ENCODE results near the gene PCDH1. TPM values are rescaled to one million over a fixed set of nuclear protein-coding genes. Genes with fewer than 3 reads are reported as not detected.

Gene PCDH1
- total RNA-seq, 2 donors from 2014 or later = 97.3 to 105 TPM

DNA sequence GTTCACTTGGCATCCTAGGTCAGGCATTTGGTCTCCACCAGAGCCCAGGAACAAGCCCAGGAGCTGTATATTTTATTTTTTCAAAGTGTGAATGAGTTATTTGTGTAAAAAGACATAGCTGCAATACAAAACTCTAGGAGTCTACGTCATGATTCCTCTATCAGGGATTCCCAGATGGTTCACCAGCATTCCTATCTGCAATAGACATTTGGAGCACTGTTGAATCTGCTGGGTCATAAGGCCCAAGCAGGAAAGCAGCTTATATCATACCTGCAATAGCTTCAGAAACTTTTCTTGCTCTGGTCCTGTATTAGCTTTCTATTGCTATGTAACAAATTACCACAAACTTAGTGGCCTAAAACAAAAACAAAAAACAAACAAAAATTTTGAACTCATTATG is 28.8 kb upstream of the PCDH1 start:
- Histone ChIP-seq H3K27ac (no peak overlapping the region), H3K27me3 (no peaks in the 10 kb centered on the region), H3K9me3 (no peaks in the 10 kb centered on the region), H3K4me3 (no peak overlapping the region), H3K4me1 (no peaks in the 10 kb centered on the region), H3K9ac (ENCODE audit: low read depth in 2 of 2, low read length in 2 of 2) (no peak overlapping the region), H3K36me3 (no peaks in the 10 kb centered on the region)
- DNase-seq = no peak
- intact Hi-C loops (cut with DNase I) = no loop called here
- TF ChIP-seq, protein P1, sequence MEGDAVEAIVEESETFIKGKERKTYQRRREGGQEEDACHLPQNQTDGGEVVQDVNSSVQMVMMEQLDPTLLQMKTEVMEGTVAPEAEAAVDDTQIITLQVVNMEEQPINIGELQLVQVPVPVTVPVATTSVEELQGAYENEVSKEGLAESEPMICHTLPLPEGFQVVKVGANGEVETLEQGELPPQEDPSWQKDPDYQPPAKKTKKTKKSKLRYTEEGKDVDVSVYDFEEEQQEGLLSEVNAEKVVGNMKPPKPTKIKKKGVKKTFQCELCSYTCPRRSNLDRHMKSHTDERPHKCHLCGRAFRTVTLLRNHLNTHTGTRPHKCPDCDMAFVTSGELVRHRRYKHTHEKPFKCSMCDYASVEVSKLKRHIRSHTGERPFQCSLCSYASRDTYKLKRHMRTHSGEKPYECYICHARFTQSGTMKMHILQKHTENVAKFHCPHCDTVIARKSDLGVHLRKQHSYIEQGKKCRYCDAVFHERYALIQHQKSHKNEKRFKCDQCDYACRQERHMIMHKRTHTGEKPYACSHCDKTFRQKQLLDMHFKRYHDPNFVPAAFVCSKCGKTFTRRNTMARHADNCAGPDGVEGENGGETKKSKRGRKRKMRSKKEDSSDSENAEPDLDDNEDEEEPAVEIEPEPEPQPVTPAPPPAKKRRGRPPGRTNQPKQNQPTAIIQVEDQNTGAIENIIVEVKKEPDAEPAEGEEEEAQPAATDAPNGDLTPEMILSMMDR (IDR thresholded peaks at IDR 0.05) = no peak

DNA sequence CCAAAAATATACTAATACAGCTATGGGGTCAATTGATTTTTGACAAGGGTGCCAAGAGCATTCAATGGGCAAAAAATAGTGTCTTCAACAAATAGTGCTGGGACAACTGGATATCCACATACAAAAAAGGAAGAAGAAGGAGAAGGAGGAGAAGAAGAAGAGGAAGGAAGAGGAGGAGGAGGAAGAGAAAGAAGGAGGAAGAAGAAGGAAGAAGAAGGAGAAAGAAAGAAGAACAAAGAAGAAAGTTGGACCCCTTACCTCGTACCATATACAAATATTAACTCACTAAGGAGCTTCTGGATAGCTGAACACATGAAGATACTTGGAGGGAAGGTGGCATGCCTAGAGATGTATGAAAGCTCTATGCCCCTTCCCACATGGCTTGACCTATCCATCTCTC is 28.3 kb upstream of the PCDH1 start:
- Histone ChIP-seq H3K27ac (no peak overlapping the region), H3K4me3 (no peak overlapping the region), H3K4me1 (no peaks in the 10 kb centered on the region), H3K27me3 (no peaks in the 10 kb centered on the region), H3K36me3 (no peaks in the 10 kb centered on the region), H3K9me3 (no peaks in the 10 kb centered on the region), H3K9ac (ENCODE audit: low read depth in 2 of 2, low read length in 2 of 2) (no peak overlapping the region)
- intact Hi-C loops (cut with DNase I) = no loop called here
- no peak for DNase-seq
- TF ChIP-seq, protein P1 (IDR thresholded peaks at IDR 0.05) = no peak

DNA sequence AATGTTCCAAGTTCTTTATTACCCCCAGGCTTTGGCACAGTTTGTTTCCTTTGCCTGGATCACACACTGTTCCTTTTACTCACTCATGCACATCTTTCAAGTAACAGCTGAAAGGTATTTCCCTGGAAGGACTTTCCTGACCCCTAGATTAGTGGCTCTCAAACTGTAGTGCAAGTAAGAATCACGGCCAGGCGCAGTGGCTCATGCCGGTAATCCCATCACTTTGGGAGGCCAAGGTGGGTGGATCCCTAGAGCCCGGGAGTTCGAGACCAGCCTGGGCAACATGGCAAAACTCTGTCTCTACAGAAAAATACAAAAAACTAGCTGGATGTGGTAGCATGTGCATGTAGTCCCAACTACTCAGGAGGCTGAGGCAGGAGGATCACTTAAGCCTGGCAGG is 26.3 kb upstream of the PCDH1 start:
- Histone ChIP-seq H3K9me3 (no peaks in the 10 kb centered on the region), H3K27ac (no peak overlapping the region), H3K4me3 (no peak overlapping the region), H3K27me3 (no peaks in the 10 kb centered on the region), H3K36me3 (no peaks in the 10 kb centered on the region), H3K4me1 (no peaks in the 10 kb centered on the region), H3K9ac (ENCODE audit: low read depth in 2 of 2, low read length in 2 of 2) (no peak overlapping the region)
- no peak for DNase-seq
- TF ChIP-seq, protein P1 (IDR thresholded peaks at IDR 0.05) = no peak
- intact Hi-C loops (cut with DNase I) = no loop called here

DNA sequence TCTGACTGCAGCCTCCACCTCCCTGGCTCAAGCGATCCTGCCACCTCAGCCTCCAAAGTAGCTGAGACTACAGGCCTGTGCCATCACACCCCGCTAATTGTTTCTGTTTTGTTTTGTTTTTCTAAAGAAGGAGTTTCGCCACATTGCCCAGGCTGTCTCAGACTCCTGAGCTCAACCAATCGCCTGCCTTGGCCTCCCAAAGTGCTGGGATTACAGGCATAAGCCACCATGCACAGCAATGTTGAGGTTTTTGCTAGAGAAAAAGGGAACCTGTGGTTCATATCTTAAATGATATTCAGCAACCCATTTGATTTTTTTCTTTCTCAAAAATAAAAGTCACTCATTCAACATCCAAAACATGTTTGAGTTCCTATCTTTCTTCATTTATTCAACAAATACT is 25.1 kb upstream of the PCDH1 start:
- Histone ChIP-seq H3K27me3 (no peaks in the 10 kb centered on the region), H3K27ac (no peak overlapping the region), H3K9ac (ENCODE audit: low read depth in 2 of 2, low read length in 2 of 2) (no peak overlapping the region), H3K4me1 (no peaks in the 10 kb centered on the region), H3K4me3 (no peak overlapping the region), H3K36me3 (no peaks in the 10 kb centered on the region), H3K9me3 (no peaks in the 10 kb centered on the region)
- no peak for DNase-seq
- TF ChIP-seq, protein P1 (IDR thresholded peaks at IDR 0.05) = no peak
- intact Hi-C loops (cut with DNase I) = no loop called here

DNA sequence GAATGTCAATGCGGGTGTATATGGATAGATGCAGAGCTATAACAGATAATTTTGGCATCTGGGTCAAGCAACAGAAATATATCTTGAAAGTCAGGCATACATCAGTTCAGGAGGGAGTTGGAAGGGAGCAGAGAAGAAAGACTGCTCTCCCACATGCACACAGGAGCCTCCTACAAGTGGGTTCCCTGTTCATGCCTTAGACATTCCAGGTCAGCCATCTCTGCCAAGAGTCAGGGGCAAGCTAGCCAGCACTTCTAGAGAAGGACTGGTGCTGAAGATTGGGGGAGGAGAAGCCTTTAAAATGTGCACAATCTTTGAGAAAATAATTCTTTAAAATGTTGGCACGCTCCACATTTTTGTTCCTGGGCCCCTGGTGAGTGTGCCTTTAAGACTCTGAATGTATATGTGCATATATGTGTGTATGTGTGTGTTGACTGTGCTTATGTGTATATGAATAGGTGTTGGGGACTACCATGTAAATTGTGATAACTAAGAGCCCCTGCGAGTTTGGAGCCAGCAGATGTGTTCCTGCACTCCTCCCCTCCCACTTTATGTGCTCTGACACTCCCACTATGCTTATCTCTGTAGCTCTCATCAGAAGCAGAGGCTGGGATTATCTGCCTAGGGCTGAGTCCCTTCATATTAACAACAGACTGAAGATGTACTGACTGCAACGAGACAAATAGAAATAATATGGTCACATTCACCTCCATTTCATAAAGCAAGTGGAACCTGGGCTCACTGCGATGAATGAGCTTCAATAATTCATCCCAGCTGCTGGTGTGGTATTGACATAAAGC is 24.0 kb upstream of the PCDH1 start:
- TF ChIP-seq, protein P1 (IDR thresholded peaks at IDR 0.05) = no peak
- H3K4me3 ChIP-seq = no peak overlapping the region
- H3K9me3 ChIP-seq = no peaks in the 10 kb centered on the region
- H3K4me1 ChIP-seq = no peaks in the 10 kb centered on the region
- DNase-seq = no peak
- H3K36me3 ChIP-seq = no peaks in the 10 kb centered on the region
- no peaks in the 10 kb centered on the region for H3K27me3 ChIP-seq
- intact Hi-C loops (cut with DNase I) = no loop called here
- H3K27ac ChIP-seq = no peak overlapping the region
- no peak overlapping the region for H3K9ac ChIP-seq (ENCODE audit: low read depth in 2 of 2, low read length in 2 of 2)
